Keratinocyte (primary cell): ENCODE data around the gene PPP2R5E.

Experiments
- EZH2 ChIP-seq: IDR thresholded peaks from one replicate; pipeline ENCODE4 v1.6.1; 2012; ENCODE audit warnings: inconsistent platforms, mild to moderate bottlenecking, low read length, moderate library complexity
- TF ChIP-seq, protein P1 (sequence below), 3 experiments: IDR thresholded peaks in 1 of 3; conservative IDR thresholded peaks in 1 of 3; optimal IDR thresholded peaks in 1 of 3; 2 replicates in 2 of 3; 3 replicates in 1 of 3; pipeline versions ENCODE3 to v1.5.1; 2011; ENCODE audit warnings: low read length in 3 of 3, mild to moderate bottlenecking in 3 of 3, moderate library complexity in 2 of 3, control low read depth in 1 of 3, inconsistent platforms in 1 of 3; ENCODE audit not compliant: insufficient read depth in 2 of 3; ENCODE audit errors: extremely low read depth in 1 of 3

- TF ChIP-seq EZH2: no peak
- TF ChIP-seq, protein P1, sequence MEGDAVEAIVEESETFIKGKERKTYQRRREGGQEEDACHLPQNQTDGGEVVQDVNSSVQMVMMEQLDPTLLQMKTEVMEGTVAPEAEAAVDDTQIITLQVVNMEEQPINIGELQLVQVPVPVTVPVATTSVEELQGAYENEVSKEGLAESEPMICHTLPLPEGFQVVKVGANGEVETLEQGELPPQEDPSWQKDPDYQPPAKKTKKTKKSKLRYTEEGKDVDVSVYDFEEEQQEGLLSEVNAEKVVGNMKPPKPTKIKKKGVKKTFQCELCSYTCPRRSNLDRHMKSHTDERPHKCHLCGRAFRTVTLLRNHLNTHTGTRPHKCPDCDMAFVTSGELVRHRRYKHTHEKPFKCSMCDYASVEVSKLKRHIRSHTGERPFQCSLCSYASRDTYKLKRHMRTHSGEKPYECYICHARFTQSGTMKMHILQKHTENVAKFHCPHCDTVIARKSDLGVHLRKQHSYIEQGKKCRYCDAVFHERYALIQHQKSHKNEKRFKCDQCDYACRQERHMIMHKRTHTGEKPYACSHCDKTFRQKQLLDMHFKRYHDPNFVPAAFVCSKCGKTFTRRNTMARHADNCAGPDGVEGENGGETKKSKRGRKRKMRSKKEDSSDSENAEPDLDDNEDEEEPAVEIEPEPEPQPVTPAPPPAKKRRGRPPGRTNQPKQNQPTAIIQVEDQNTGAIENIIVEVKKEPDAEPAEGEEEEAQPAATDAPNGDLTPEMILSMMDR (optimal IDR thresholded peaks at IDR 0.05 in 1 of 3, IDR thresholded peaks at IDR 0.05 in 1 of 3, conservative IDR thresholded peaks at IDR 0.05 in 1 of 3; ENCODE audit: extremely low read depth in 1 of 3, insufficient read depth in 2 of 3, low read length in 3 of 3): no peak
Measured at GRCh38 chr14:63322897-63323573, 220.1 kb downstream of the PPP2R5E start.
